Measurements from ENCODE around the gene CTNNA3. TPM values are rescaled to one million over a fixed set of nuclear protein-coding genes. Genes with fewer than 3 reads are reported as not detected.

The CTNNA3 gene
- total and polyA plus RNA-seq, 12 donors = 2.0 to 213 (median 171) TPM

- WGBS, 2 donors = 37 to 42% methylated on average over 1 of the region's 1 CpG
Measured at GRCh38 chr10:67678335-67678974, 17.5 kb downstream of the CTNNA3 start.

GRCh38 chr10:67676208-67676825 lies 19.7 kb downstream of the CTNNA3 start:
- H3K4me3 ChIP-seq = no peak overlapping the region
- H3K36me3 ChIP-seq = no peaks in the 10 kb centered on the region
- 52 to 60% methylated on average over 2 of the region's 2 CpGs for WGBS, 2 donors
- H3K9me3 ChIP-seq = peaks cover 0 to 3% (median 0%) of the 10 kb centered on the region in 11 donors
- no peak for ATAC-seq
- no peak for DNase-seq
- TF ChIP-seq CTCF (IDR thresholded peaks at IDR 0.05) = no peak
- intact Hi-C loops (cut with DNase I) = no loop called here
- H3K4me1 ChIP-seq = peaks cover 0 to 39% (median 11%) of the 10 kb centered on the region in 9 donors
- no peak overlapping the region for H3K27ac ChIP-seq
- H3K27me3 ChIP-seq = no peaks in the 10 kb centered on the region

More at GRCh38 chr10:67678335-67678974, 17.5 kb downstream of the CTNNA3 start:
- Histone ChIP-seq H3K4me3 (no peak overlapping the region), H3K4me1 (peaks cover 0 to 39% (median 11%) of the 10 kb centered on the region in 9 donors), H3K27me3 (no peaks in the 10 kb centered on the region), H3K36me3 (peaks cover 0 to 2% (median 0%) of the 10 kb centered on the region in 9 donors), H3K9me3 (peaks cover 0 to 12% (median 0%) of the 10 kb centered on the region in 11 donors), H3K27ac (no peak overlapping the region)
- ATAC-seq (no peak), DNase-seq (no peak)
- no peak for TF ChIP-seq CTCF (IDR thresholded peaks at IDR 0.05)
- intact Hi-C loops (cut with DNase I) = no loop called here

GRCh38 chr10:67670401-67670800 lies 25.6 kb downstream of the CTNNA3 start:
- H3K27me3 ChIP-seq = no peaks in the 10 kb centered on the region
- DNase-seq (no peak), ATAC-seq (no peak)
- intact Hi-C loops (cut with DNase I) = no loop called here
- H3K9me3 ChIP-seq = peaks cover 0 to 3% (median 0%) of the 10 kb centered on the region in 11 donors
- H3K27ac ChIP-seq = peak overlapping the region in 2 of 10 donors; percentile 15 to 45
- H3K4me1 ChIP-seq = peaks cover 0 to 47% (median 12%) of the 10 kb centered on the region in 9 donors
- no peak overlapping the region for H3K4me3 ChIP-seq
- H3K36me3 ChIP-seq = no peaks in the 10 kb centered on the region
- TF ChIP-seq CTCF (IDR thresholded peaks at IDR 0.05) = no peak

GRCh38 chr10:67669978-67670377 lies 26.0 kb downstream of the CTNNA3 start:
- no peaks in the 10 kb centered on the region for H3K36me3 ChIP-seq
- peaks cover 0 to 3% (median 0%) of the 10 kb centered on the region in 11 donors for H3K9me3 ChIP-seq
- peaks cover 0 to 47% (median 12%) of the 10 kb centered on the region in 9 donors for H3K4me1 ChIP-seq
- no peak overlapping the region for H3K4me3 ChIP-seq
- intact Hi-C loops (cut with DNase I) = loop anchor here in 5 of 10 donors (5.0 to 10.0 kb wide), 3 partner anchors 95 to 107 kb away; no protein-coding TSS in a partner anchor
- ATAC-seq (peak in 4 of 8 donors; percentile 20 to 65 (median 54)), DNase-seq (peak in 1 of 2 donors; percentile 18)
- H3K27ac ChIP-seq = peak overlapping the region in 3 of 10 donors; percentile 45 to 55 (median 47)
- 0 to 4% methylated on average over 1 of the region's 1 CpG for WGBS, 2 donors
- no peaks in the 10 kb centered on the region for H3K27me3 ChIP-seq
- no peak for TF ChIP-seq CTCF (IDR thresholded peaks at IDR 0.05)
